AG09319 (cell line): ENCODE results near the gene IRGC.

Experiments used
- DNase-seq: peaks from one replicate; pipeline ENCODE4 v3.0.0-alpha.2; 2010; ENCODE audit warnings: low read depth; ENCODE audit errors: extremely low read depth
- TF ChIP-seq, protein P1 (sequence below): IDR thresholded peaks from 2 replicates; pipeline ENCODE4 v1.5.1; 2011; ENCODE audit warnings: low read depth, mild to moderate bottlenecking, inconsistent platforms, low read length, moderate library complexity

IRGC gene

DNA sequence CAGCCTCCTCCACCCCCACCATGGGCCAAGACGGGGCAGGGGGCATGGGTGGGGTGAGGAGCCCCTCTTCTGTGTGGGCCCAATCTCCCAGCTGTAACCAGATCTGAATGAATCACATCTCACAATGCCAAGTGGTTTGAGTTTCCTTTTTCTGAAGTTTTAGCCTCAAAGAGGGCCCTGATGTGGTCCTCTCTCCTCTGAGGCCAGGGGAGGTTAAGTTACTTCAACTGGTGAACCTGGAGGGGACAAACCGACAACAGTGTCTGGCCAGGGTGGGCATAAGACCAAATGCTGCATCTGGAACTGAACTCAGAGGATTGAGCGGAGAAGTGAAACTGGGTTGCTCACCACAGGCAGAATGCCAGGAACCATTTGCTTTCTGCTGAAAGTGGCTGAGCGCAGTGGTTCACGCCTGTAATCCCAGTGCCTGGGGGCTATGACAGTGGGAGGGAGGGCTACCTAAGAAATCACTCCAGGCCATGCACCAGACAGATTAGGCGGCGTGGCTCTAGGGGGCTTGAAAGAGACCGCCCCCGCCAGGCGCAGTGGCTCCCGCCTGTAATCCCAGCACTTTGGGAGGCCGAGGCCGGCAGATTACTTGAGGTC lies 15.4 kb upstream of the IRGC start:
- peak; percentile 39 for DNase-seq
- TF ChIP-seq, protein P1, sequence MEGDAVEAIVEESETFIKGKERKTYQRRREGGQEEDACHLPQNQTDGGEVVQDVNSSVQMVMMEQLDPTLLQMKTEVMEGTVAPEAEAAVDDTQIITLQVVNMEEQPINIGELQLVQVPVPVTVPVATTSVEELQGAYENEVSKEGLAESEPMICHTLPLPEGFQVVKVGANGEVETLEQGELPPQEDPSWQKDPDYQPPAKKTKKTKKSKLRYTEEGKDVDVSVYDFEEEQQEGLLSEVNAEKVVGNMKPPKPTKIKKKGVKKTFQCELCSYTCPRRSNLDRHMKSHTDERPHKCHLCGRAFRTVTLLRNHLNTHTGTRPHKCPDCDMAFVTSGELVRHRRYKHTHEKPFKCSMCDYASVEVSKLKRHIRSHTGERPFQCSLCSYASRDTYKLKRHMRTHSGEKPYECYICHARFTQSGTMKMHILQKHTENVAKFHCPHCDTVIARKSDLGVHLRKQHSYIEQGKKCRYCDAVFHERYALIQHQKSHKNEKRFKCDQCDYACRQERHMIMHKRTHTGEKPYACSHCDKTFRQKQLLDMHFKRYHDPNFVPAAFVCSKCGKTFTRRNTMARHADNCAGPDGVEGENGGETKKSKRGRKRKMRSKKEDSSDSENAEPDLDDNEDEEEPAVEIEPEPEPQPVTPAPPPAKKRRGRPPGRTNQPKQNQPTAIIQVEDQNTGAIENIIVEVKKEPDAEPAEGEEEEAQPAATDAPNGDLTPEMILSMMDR = no peak

DNA sequence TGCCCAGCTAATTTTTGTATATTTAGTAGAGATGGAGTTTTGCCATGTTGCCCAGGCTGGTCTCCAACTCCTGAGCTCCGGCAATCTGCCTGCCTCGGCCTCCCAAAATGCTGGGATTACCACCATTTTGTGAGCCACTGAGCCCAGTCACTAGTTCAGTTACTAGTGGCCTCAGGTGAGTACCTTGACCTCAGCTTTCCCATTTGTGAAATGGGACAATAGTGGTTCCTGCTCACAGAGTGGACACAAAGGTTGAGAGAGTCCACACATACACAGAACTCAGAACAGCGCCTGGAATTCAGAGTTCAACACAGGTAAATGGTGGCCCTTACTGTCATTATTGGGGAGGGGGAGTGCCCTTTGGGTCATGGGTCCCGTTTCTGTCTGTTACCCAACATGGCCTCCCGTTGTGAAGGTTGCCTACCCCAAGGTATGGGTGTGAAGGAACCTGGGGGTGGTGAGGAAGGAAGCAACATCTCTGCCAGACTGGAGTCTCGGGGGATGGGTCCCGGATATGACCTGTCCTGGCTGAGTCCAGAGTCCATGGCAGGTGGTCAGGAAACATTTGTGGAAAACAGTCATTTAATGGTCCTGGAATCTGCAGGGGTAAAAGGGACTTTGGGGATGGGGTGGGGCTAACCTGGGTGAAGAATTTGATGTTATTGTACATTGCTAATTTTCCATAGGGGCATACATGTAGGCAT lies 11.7 kb upstream of the IRGC start:
- no peak for DNase-seq
- TF ChIP-seq, protein P1 = no peak

- DNase-seq = no peak
- TF ChIP-seq, protein P1 = no peak
Observed at GRCh38 chr19:43705729-43706128, 10.1 kb upstream of the IRGC start.

GRCh38 chr19:43707158-43707712 lies 8.6 kb upstream of the IRGC start:
- TF ChIP-seq, protein P1 = no peak
- DNase-seq = no peak

DNA sequence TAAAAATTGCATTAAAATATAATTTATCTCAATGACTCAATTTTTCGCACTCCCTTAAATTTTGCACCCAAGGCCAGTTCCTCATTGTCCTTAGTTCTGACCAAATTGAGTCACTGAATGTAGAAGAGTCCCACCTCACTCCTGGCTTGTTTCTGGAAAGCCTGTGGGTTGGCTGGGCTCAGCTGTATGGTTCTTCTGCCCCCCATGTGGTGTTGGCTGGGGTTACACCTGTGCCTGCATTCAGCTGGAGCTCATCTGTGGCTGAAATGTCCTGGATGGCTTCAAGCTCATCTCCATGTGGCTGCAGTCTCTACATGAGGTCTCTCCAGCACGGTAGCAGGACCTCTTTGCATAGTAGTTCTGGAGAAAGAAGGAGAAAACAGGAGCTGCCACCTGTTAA lies 7.2 kb upstream of the IRGC start:
- TF ChIP-seq, protein P1 = no peak
- no peak for DNase-seq

DNA sequence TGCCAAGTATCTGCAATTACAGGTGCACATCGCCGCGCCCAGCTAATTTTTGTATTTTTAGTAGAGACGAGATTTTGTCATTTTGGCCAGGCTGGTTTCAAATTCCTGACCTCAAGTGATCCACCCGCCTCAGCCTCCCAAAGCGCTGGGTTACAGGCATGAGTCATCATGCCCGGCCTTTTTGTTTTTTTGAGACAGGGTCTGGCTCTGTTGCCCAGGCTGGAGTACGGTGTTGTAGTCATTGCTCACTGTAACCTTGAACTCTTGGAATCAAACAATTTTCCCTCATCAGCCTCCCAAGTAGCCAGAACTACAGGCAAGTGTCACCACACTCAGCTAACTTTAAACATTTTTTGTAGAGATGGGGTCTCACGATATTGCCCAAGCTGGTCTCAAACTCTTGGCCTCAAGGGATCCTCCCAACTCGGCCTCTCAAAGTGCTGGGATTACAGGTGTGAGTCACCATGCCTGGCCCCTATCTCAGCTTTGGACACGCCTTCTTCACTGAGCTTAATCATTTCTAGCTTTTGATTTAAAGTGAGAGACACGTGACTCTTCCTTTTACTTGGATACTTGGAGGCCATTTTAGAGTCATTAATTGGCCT lies 4.0 kb upstream of the IRGC start:
- no peak for DNase-seq
- TF ChIP-seq, protein P1 = no peak

DNA sequence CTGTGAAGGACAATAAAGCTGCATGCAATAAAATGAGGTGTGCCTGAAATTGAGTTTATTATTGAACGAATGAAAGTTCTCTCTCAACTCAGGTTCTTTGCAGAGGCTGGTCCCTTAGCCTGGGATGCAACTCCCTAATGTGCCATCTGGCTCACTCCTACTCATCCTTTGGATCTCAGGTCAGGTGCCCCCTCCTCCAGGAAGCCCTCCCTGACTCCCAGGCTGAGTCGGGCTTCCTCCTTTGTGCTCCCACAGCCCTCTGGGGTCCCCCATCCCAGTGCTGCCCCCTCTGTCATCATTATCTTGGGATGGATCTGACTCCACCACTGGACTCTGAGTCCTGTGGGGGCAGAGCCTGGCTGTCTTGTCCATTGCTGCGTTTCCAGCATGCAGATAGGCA lies 2.7 kb upstream of the IRGC start:
- TF ChIP-seq, protein P1 = no peak
- no peak for DNase-seq
